Testis (tissue), 2 donors: Measurements from ENCODE around the gene RGS6.

Source experiments
- CTCF ChIP-seq, 3 experiments: fragments of 450-650 bp in 2 of 3; fragments of 200-600 bp in 1 of 3; sonication (generic) in 1 of 3; IDR thresholded peaks; one replicate each; pipeline ENCODE4 v1.5.1; 2016 to 2019; ENCODE audit warnings: antibody characterized with exemption in 3 of 3, mild to moderate bottlenecking in 2 of 3, moderate library complexity in 1 of 3
- POLR2A ChIP-seq: fragments of 450-650 bp; IDR thresholded peaks from one replicate; pipeline ENCODE4 v1.6.1; 2017; ENCODE audit warnings: antibody characterized with exemption, mild to moderate bottlenecking, moderate library complexity

DNA sequence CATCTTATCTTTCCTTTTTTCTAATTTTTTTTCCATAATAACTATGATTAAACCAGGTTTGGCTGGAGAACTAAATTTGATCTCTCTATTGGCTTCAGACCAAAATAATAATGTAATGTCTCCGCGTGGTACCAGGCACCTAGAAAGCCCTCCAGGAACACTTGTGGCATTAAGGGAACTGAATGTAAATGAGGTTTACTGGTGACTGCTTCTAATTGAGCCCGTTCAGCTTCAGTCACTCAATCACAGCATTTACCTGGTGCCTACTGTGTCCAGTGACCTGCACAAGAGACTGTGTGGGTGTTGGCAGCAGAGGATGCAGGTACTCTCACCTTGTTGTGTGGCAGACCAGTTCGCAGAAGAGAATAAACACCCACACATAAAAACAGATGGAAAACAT is 659.2 kb downstream of the RGS6 start:
- TF ChIP-seq CTCF (IDR thresholded peaks at IDR 0.05): no peak
- TF ChIP-seq POLR2A: no peak
